Mammary epithelial cell (primary cell): Measurements from ENCODE around the gene GHRHR.

Experiments used
- EZH2 ChIP-seq: IDR thresholded peaks from 2 replicates; pipeline ENCODE4 v1.6.1; 2012; ENCODE audit warnings: low read length, inconsistent platforms, borderline replicate concordance
- TF ChIP-seq, protein P1 (sequence below), 2 donors: IDR thresholded peaks in 1 of 2; conservative IDR thresholded peaks in 1 of 2; 2 replicates each; pipeline ENCODE4 v1.5.1; 2011 to 2012; ENCODE audit warnings: inconsistent platforms in 2 of 2, low read length in 2 of 2, mild to moderate bottlenecking in 2 of 2, control low read depth in 1 of 2, low read depth in 1 of 2; ENCODE audit not compliant: insufficient read depth in 1 of 2; ENCODE audit errors: extremely low read depth in 1 of 2

DNA sequence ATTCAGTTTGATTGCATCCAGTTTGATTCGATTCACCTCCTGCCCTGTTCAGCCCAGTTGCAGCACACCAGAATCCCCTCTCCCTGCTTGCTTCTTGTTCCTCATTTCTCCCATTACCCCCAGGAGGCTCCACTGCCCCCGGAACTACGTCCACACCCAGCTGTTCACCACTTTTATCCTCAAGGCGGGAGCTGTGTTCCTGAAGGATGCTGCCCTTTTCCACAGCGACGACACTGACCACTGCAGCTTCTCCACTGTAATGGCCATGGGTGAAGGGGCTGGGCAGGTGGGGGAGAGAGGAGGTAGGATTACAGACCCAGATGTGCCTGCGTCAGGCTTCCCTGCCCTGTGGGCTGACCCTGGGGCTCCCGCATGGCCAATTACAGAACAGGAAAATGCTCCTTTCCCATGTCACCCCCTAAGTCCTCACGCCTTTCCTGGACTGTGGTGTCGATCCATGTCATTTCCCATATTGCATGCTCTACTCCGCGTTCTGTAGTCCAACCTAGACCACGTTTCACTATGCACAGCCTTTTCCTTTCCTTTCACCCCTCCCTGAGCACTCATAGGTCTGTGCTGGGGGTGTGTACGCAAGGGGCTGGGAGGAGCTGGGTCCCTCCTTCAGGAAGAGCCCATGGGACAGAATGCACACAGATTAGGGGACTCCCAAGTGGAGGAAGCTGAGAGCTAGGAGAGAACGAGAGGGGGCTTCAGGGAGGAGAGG, 8.2 kb downstream of the GHRHR start:
- no peak for TF ChIP-seq EZH2
- TF ChIP-seq, protein P1, sequence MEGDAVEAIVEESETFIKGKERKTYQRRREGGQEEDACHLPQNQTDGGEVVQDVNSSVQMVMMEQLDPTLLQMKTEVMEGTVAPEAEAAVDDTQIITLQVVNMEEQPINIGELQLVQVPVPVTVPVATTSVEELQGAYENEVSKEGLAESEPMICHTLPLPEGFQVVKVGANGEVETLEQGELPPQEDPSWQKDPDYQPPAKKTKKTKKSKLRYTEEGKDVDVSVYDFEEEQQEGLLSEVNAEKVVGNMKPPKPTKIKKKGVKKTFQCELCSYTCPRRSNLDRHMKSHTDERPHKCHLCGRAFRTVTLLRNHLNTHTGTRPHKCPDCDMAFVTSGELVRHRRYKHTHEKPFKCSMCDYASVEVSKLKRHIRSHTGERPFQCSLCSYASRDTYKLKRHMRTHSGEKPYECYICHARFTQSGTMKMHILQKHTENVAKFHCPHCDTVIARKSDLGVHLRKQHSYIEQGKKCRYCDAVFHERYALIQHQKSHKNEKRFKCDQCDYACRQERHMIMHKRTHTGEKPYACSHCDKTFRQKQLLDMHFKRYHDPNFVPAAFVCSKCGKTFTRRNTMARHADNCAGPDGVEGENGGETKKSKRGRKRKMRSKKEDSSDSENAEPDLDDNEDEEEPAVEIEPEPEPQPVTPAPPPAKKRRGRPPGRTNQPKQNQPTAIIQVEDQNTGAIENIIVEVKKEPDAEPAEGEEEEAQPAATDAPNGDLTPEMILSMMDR (conservative IDR thresholded peaks at IDR 0.05 in 1 of 2, IDR thresholded peaks at IDR 0.05 in 1 of 2; ENCODE audit: extremely low read depth in 1 of 2, insufficient read depth in 1 of 2, low read depth in 1 of 2, low read length in 2 of 2), result no peak
